ENCODE results near the gene GGTA1.

- TF ChIP-seq CTCF (IDR thresholded peaks at IDR 0.05) (no peak), E2F1 (CRISPR knock-in tag; IDR thresholded peaks at IDR 0.05) (no peak), JUN (CRISPR knock-in tag; IDR thresholded peaks at IDR 0.05) (no peak), SP1 (CRISPR knock-in tag; conservative IDR thresholded peaks at IDR 0.05) (no peak), HMGXB4 (CRISPR knock-in tag; IDR thresholded peaks at IDR 0.05) (no peak), SOX15 (CRISPR knock-in tag; IDR thresholded peaks at IDR 0.05) (no peak), NR2C2 (CRISPR knock-in tag; IDR thresholded peaks at IDR 0.05) (no peak)
These were observed 542 bp downstream of the GGTA1 start for GRCh38 chr9:121499177-121499426.
